Fibroblast of skin of right biceps (primary cell): ENCODE data around the gene PPM1G.
A peak's percentile ranks its signal among the peaks of the same experiment; 100 is the strongest.

ENCODE experiments used
- DNase-seq: peaks from one replicate; pipeline ENCODE4 v3.0.0-alpha.2; 2013

Gene PPM1G

GRCh38 chr2:27412419-27413152, 3.2 kb upstream of the PPM1G start:
- DNase-seq, result no peak

- no peak for DNase-seq
These were observed 630 bp downstream of the PPM1G start for GRCh38 chr2:27408601-27409320.

GRCh38 chr2:27407798-27408491, 1.4 kb downstream of the PPM1G start:
- peak; percentile 61 for DNase-seq

GRCh38 chr2:27400348-27401135, 8.8 kb downstream of the PPM1G start:
- DNase-seq, result no peak

- DNase-seq, result no peak
These were observed 10.4 kb downstream of the PPM1G start for GRCh38 chr2:27398962-27399361.

- no peak for DNase-seq
These were observed 16.2 kb downstream of the PPM1G start for GRCh38 chr2:27393225-27393624.

GRCh38 chr2:27390822-27391679, 18.3 kb downstream of the PPM1G start:
- no peak for DNase-seq

GRCh38 chr2:27381577-27382181, 27.7 kb downstream of the PPM1G start:
- no peak for DNase-seq

GRCh38 chr2:27380626-27381545, 28.5 kb downstream of the PPM1G start, which contains the start of gene ZNF513:
ZNF513 (minus strand) TSS chr2:27380734; CDS start chr2:27380526, 208 bp downstream.
- peak; percentile 95 for DNase-seq

- DNase-seq, result peak; percentile 34
These were observed 29.4 kb downstream of the PPM1G start for GRCh38 chr2:27379836-27380625.

GRCh38 chr2:27379383-27379835, 30.0 kb downstream of the PPM1G start:
- no peak for DNase-seq

- no peak for DNase-seq
These were observed 30.5 kb downstream of the PPM1G start for GRCh38 chr2:27378809-27379290.

GRCh38 chr2:27378096-27378808, 31.1 kb downstream of the PPM1G start:
- DNase-seq, result no peak

- no peak for DNase-seq
These were observed 31.7 kb downstream of the PPM1G start for GRCh38 chr2:27377618-27378095.

- DNase-seq, result no peak
These were observed 32.3 kb downstream of the PPM1G start for GRCh38 chr2:27376866-27377617.

- no peak for DNase-seq
These were observed 33.1 kb downstream of the PPM1G start for GRCh38 chr2:27376151-27376865.
